BJ (cell line): ENCODE results near the gene CFAP97D1. TPM values are rescaled to one million over a fixed set of nuclear protein-coding genes. Genes with fewer than 3 reads are reported as not detected.
A peak's percentile ranks its signal among the peaks of the same experiment; 100 is the strongest.

Experiments used
- CTCF ChIA-PET: fragments of 350-600 bp; formaldehyde crosslinking; extraction: SDS; loops from one replicate; lab custom pipeline; 2021; ENCODE audit warnings: antibody characterized with exemption, inconsistent platforms; lab: Yijun Ruan, JAX
- POLR2A ChIA-PET: fragments of 300-600 bp; sonication (Branson Sonifier 250); formaldehyde crosslinking; extraction: SDS; loops from one replicate; lab custom pipeline; 2021; ENCODE audit warnings: antibody characterized with exemption; lab: Charles Lee
- DNase-seq: peaks from one replicate; pipeline ENCODE4 v3.0.0-alpha.2; 2011; ENCODE audit warnings: low read depth
- H3K27me3 ChIP-seq: 2 replicates; pipeline ENCODE4 v1.6.0; 2011; ENCODE audit warnings: low read length; ENCODE audit not compliant: control insufficient read depth, insufficient read depth
- H3K36me3 ChIP-seq: 2 replicates; pipeline ENCODE4 v1.5.1; 2011; ENCODE audit warnings: low read length; ENCODE audit not compliant: control insufficient read depth, insufficient read depth
- H3K4me3 ChIP-seq: 2 replicates; pipeline ENCODE4 v1.5.1; 2011; ENCODE audit warnings: low read depth, mild to moderate bottlenecking, control low read depth, low read length
- polyA plus RNA-seq: library from polyadenylated mRNA; depleted of rRNA; stranded (reverse); fragments of >200 nt; gene quantifications from 2 replicates; pipeline ENCODE4 v1.2.3, GENCODE V29; 2011
- TF ChIP-seq, protein P1 (sequence below): IDR thresholded peaks from 2 replicates; pipeline ENCODE4 v1.5.1; 2011; ENCODE audit warnings: low read depth, mild to moderate bottlenecking, control low read depth, inconsistent platforms, low read length, moderate library complexity; ENCODE audit not compliant: insufficient read depth

CFAP97D1 gene
- polyA plus RNA-seq, 1 experiment: not detected

DNA sequence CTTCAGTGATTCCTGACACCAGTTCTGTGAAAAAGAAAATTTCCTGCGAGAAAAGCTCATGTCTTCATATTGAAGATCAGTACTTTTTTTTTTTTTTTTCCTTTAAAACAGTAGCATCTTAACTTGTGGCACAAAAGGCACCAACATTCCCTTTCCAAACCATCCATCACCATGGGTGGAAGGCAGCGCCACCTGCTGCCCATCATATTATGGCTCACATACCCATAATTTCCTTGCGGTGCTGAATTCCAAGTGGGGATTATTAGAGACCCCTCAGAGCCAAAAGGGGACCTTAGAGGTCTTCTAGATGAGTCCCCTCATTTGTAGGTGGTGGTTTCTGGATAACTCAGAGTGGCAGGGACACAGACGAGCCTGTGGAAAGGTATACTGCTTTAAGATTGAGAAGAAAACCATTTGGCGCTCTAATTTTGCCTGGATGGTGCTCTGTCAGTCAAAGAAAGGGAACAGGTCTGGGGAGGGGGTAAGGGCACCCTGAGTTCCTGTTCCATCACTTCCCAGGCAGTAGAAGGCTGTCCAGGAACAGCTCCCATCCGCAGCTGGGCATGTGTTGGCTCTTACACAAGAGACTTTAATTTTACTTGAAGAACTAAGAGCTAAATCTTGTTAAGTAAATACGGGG lies 13.7 kb upstream of the CFAP97D1 start:
- no peak for DNase-seq
- Histone ChIP-seq H3K27me3 (no peaks in the 10 kb centered on the region), H3K4me3 (no peak overlapping the region), H3K36me3 (peaks cover 12% of the 10 kb centered on the region)
- TF ChIP-seq, protein P1, sequence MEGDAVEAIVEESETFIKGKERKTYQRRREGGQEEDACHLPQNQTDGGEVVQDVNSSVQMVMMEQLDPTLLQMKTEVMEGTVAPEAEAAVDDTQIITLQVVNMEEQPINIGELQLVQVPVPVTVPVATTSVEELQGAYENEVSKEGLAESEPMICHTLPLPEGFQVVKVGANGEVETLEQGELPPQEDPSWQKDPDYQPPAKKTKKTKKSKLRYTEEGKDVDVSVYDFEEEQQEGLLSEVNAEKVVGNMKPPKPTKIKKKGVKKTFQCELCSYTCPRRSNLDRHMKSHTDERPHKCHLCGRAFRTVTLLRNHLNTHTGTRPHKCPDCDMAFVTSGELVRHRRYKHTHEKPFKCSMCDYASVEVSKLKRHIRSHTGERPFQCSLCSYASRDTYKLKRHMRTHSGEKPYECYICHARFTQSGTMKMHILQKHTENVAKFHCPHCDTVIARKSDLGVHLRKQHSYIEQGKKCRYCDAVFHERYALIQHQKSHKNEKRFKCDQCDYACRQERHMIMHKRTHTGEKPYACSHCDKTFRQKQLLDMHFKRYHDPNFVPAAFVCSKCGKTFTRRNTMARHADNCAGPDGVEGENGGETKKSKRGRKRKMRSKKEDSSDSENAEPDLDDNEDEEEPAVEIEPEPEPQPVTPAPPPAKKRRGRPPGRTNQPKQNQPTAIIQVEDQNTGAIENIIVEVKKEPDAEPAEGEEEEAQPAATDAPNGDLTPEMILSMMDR: peak; percentile 86
- ChIA-PET CTCF (interaction anchor here (0.6 to 19.9 kb wide), 19 partner anchors 9 to 204 kb away, joined by 3 to 784 read pairs (median 4); partner anchors contain the start of genes CD300LG, DUSP3 and SOST), POLR2A (no interaction called here)

DNA sequence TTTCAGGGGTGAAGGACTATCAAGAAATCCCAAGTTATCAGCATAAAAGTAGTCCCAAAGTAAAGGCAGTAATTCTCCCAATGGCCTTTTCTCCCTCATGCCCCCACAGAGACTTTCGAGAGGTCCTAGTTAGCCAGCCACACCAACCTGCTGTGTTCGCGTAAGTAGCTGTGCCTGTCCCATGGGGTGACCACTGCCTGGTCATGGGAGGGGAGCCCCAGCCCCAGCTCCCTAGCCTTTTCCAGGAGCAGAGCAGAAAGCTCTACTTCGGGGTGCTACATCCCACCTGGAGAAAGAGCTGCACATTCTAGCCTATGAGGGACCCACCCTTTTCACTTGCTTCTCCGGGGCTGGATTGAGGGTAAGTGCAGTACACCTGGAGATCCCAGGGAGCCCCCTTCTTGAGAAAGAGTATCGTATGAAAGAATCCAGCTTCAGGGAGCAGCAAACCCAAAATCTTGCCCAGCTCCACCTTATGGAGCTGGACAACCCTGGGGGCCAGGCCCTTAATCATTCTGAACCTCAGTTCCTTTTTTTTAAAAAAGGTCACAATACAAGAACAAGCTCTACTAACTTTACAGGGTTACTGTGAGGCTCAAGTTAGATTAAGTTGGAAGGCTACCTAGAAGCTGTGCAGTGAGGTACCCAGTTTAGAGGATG lies 13.1 kb upstream of the CFAP97D1 start:
- ChIA-PET CTCF (interaction anchor here (0.6 to 19.9 kb wide), 15 partner anchors 8 to 653 kb away, joined by 3 to 784 read pairs (median 4); partner anchors contain the start of genes CD300LG, DUSP3 and SOST), POLR2A (no interaction called here)
- TF ChIP-seq, protein P1: no peak
- Histone ChIP-seq H3K4me3 (no peak overlapping the region), H3K36me3 (peaks cover 12% of the 10 kb centered on the region), H3K27me3 (no peaks in the 10 kb centered on the region)
- DNase-seq: no peak

DNA sequence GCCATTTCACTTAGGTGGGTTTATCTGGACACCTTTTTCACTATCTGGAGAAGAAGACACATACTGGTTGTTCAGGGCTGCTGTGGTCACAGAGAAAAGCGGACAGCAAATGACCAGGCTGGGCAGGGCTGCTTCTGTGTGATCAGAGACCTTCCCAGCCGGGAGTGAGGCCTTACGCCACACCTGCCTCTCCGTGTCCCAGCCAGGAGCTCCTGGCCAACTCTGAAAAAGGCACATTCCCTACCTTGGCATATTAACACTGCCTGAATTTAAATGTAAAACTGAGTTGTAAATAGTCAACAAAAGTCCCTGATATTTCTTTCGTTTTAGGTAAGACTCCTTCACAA lies 12.5 kb upstream of the CFAP97D1 start:
- Histone ChIP-seq H3K36me3 (peaks cover 15% of the 10 kb centered on the region), H3K4me3 (no peak overlapping the region), H3K27me3 (no peaks in the 10 kb centered on the region)
- DNase-seq: no peak
- TF ChIP-seq, protein P1: no peak
- POLR2A ChIA-PET: no interaction called here
- CTCF ChIA-PET: interaction anchor here (0.6 to 19.9 kb wide), 10 partner anchors 8 to 654 kb away, joined by 3 to 784 read pairs (median 16); partner anchors contain the start of genes CD300LG, DUSP3 and SOST

DNA sequence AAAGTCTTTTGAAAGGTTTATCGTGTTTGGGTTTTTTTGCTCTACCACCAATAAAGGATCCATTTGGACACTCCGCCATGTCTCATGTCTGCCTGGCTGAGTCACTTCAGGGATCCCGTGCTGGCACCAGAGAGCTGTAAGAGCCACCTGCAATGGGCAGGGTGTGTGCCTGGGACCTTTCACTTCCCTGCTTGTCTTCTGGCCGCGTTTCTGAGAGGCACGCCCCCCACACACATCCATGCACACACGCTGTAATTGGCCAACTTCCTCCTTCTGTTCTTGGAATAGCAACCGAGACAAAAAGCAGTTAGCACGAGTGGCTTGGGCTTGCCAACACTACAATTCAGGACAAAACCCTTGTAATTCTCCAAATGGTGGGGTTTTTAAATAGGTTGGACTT lies 11.9 kb upstream of the CFAP97D1 start:
- TF ChIP-seq, protein P1: no peak

DNA sequence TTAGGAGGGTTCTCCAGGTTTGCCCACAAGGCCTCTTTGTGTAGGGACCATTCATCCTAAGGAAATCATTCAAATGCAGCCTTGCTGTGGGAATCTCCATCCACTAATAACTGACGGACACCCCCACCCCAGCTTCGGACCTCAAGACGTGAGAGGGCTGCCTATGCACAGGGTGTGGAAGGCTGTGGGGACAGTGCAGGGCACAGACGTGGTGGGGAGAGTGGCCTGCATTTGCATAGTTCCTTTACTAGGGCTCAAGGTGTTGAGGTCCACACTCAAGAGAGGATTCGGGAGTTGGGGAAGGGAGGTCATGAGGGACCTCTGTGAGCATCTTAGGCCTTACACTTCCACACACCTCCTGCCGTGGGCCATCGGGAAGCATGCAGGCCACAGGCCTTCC lies 11.3 kb upstream of the CFAP97D1 start:
- Histone ChIP-seq H3K4me3 (no peak overlapping the region), H3K36me3 (peaks cover 20% of the 10 kb centered on the region), H3K27me3 (no peaks in the 10 kb centered on the region)
- ChIA-PET POLR2A (no interaction called here), CTCF (interaction anchor here (1.6 to 19.9 kb wide), 4 partner anchors 8 to 77 kb away, joined by 3 to 784 read pairs (median 20); partner anchors contain the start of genes CD300LG and DUSP3)
- DNase-seq: no peak
- TF ChIP-seq, protein P1: no peak

More for the DNA sequence above, 11.9 kb upstream of the CFAP97D1 start:
- ChIA-PET POLR2A (no interaction called here), CTCF (interaction anchor here (2.5 to 19.9 kb wide), 5 partner anchors 10 to 192 kb away, joined by 16 to 784 read pairs (median 24); partner anchors contain the start of genes CD300LG, DUSP3 and SOST)
- Histone ChIP-seq H3K4me3 (no peak overlapping the region), H3K36me3 (peaks cover 20% of the 10 kb centered on the region), H3K27me3 (no peaks in the 10 kb centered on the region)
- no peak for DNase-seq
